ENCODE measurements around the gene TMEM176B. TPM values are rescaled to one million over a fixed set of nuclear protein-coding genes. Genes with fewer than 3 reads are reported as not detected.

TMEM176B gene
- total and polyA plus RNA-seq, 2 donors = 23.4 to 34.7 TPM

- 78% methylated on average over 4 of the region's 4 CpGs for WGBS
- no peak for DNase-seq (ENCODE audit: low read depth in 6 of 9, low spot score in 9 of 9)
- Histone ChIP-seq H3K9me3 (ENCODE audit: control insufficient read depth in 2 of 2, insufficient read depth in 1 of 2, low read length in 1 of 2) (no peaks in the 10 kb centered on the region), H3K27me3 (ENCODE audit: control insufficient read depth in 2 of 2, insufficient read depth in 1 of 2, low read length in 1 of 2) (no peaks in the 10 kb centered on the region), H3K36me3 (ENCODE audit: control insufficient read depth in 2 of 2, insufficient read depth in 2 of 2, low read length in 1 of 2) (no peaks in the 10 kb centered on the region), H3K4me3 (ENCODE audit: low read length in 2 of 2) (no peak overlapping the region), H3K4me1 (ENCODE audit: control insufficient read depth in 2 of 2, insufficient read depth in 2 of 2, low read length in 2 of 2) (no peaks in the 10 kb centered on the region), H3K27ac (ENCODE audit: low read depth in 1 of 2, low read length in 1 of 2) (no peak overlapping the region)
Measured at GRCh38 chr7:150842716-150843115, 42.6 kb upstream of the TMEM176B start.

GRCh38 chr7:150842018-150842417, 41.9 kb upstream of the TMEM176B start:
- Histone ChIP-seq H3K4me3 (ENCODE audit: low read length in 2 of 2) (no peak overlapping the region), H3K27ac (ENCODE audit: low read depth in 1 of 2, low read length in 1 of 2) (no peak overlapping the region), H3K9me3 (ENCODE audit: control insufficient read depth in 2 of 2, insufficient read depth in 1 of 2, low read length in 1 of 2) (no peaks in the 10 kb centered on the region), H3K27me3 (ENCODE audit: control insufficient read depth in 2 of 2, insufficient read depth in 1 of 2, low read length in 1 of 2) (no peaks in the 10 kb centered on the region), H3K36me3 (ENCODE audit: control insufficient read depth in 2 of 2, insufficient read depth in 2 of 2, low read length in 1 of 2) (no peaks in the 10 kb centered on the region), H3K4me1 (ENCODE audit: control insufficient read depth in 2 of 2, insufficient read depth in 2 of 2, low read length in 2 of 2) (no peaks in the 10 kb centered on the region)
- no peak for DNase-seq (ENCODE audit: low read depth in 6 of 9, low spot score in 9 of 9)
- 97% methylated on average over 3 of the region's 3 CpGs for WGBS

- no peak overlapping the region for H3K4me3 ChIP-seq (ENCODE audit: low read length in 2 of 2)
- H3K27ac ChIP-seq (ENCODE audit: low read depth in 1 of 2, low read length in 1 of 2) = no peak overlapping the region
- peaks cover 0 to 3% of the 10 kb centered on the region in 2 donors for H3K27me3 ChIP-seq (ENCODE audit: control insufficient read depth in 2 of 2, insufficient read depth in 1 of 2, low read length in 1 of 2)
- no peaks in the 10 kb centered on the region for H3K36me3 ChIP-seq (ENCODE audit: control insufficient read depth in 2 of 2, insufficient read depth in 2 of 2, low read length in 1 of 2)
- WGBS = 94% methylated on average over 7 of the region's 7 CpGs
- no peaks in the 10 kb centered on the region for H3K9me3 ChIP-seq (ENCODE audit: control insufficient read depth in 2 of 2, insufficient read depth in 1 of 2, low read length in 1 of 2)
- no peaks in the 10 kb centered on the region for H3K4me1 ChIP-seq (ENCODE audit: control insufficient read depth in 2 of 2, insufficient read depth in 2 of 2, low read length in 2 of 2)
- no peak for DNase-seq (ENCODE audit: low read depth in 6 of 9, low spot score in 9 of 9)
Measured at GRCh38 chr7:150838965-150839650, 38.9 kb upstream of the TMEM176B start.

GRCh38 chr7:150835702-150836280, 35.6 kb upstream of the TMEM176B start:
- no peaks in the 10 kb centered on the region for H3K4me1 ChIP-seq (ENCODE audit: control insufficient read depth in 2 of 2, insufficient read depth in 2 of 2, low read length in 2 of 2)
- H3K27me3 ChIP-seq (ENCODE audit: control insufficient read depth in 2 of 2, insufficient read depth in 1 of 2, low read length in 1 of 2) = peaks cover 0 to 6% of the 10 kb centered on the region in 2 donors
- H3K9me3 ChIP-seq (ENCODE audit: control insufficient read depth in 2 of 2, insufficient read depth in 1 of 2, low read length in 1 of 2) = no peaks in the 10 kb centered on the region
- H3K27ac ChIP-seq (ENCODE audit: low read depth in 1 of 2, low read length in 1 of 2) = no peak overlapping the region
- no peak for DNase-seq (ENCODE audit: low read depth in 6 of 9, low spot score in 9 of 9)
- no peak overlapping the region for H3K4me3 ChIP-seq (ENCODE audit: low read length in 2 of 2)
- WGBS = 92% methylated on average over 6 of the region's 6 CpGs
- no peaks in the 10 kb centered on the region for H3K36me3 ChIP-seq (ENCODE audit: control insufficient read depth in 2 of 2, insufficient read depth in 2 of 2, low read length in 1 of 2)

GRCh38 chr7:150835019-150835418, 34.9 kb upstream of the TMEM176B start:
- Histone ChIP-seq H3K4me3 (ENCODE audit: low read length in 2 of 2) (no peak overlapping the region), H3K27me3 (ENCODE audit: control insufficient read depth in 2 of 2, insufficient read depth in 1 of 2, low read length in 1 of 2) (peaks cover 0 to 6% of the 10 kb centered on the region in 2 donors), H3K4me1 (ENCODE audit: control insufficient read depth in 2 of 2, insufficient read depth in 2 of 2, low read length in 2 of 2) (no peaks in the 10 kb centered on the region), H3K9me3 (ENCODE audit: control insufficient read depth in 2 of 2, insufficient read depth in 1 of 2, low read length in 1 of 2) (no peaks in the 10 kb centered on the region), H3K27ac (ENCODE audit: low read depth in 1 of 2, low read length in 1 of 2) (no peak overlapping the region), H3K36me3 (ENCODE audit: control insufficient read depth in 2 of 2, insufficient read depth in 2 of 2, low read length in 1 of 2) (no peaks in the 10 kb centered on the region)
- no peak for DNase-seq (ENCODE audit: low read depth in 6 of 9, low spot score in 9 of 9)
- WGBS = 96% methylated on average over 1 of the region's 1 CpG

- no peaks in the 10 kb centered on the region for H3K9me3 ChIP-seq (ENCODE audit: control insufficient read depth in 2 of 2, insufficient read depth in 1 of 2, low read length in 1 of 2)
- H3K4me1 ChIP-seq (ENCODE audit: control insufficient read depth in 2 of 2, insufficient read depth in 2 of 2, low read length in 2 of 2) = no peaks in the 10 kb centered on the region
- WGBS = 96% methylated on average over 1 of the region's 1 CpG
- no peak overlapping the region for H3K27ac ChIP-seq (ENCODE audit: low read depth in 1 of 2, low read length in 1 of 2)
- no peaks in the 10 kb centered on the region for H3K36me3 ChIP-seq (ENCODE audit: control insufficient read depth in 2 of 2, insufficient read depth in 2 of 2, low read length in 1 of 2)
- H3K4me3 ChIP-seq (ENCODE audit: low read length in 2 of 2) = no peak overlapping the region
- H3K27me3 ChIP-seq (ENCODE audit: control insufficient read depth in 2 of 2, insufficient read depth in 1 of 2, low read length in 1 of 2) = peaks cover 0 to 6% of the 10 kb centered on the region in 2 donors
- DNase-seq (ENCODE audit: low read depth in 6 of 9, low spot score in 9 of 9) = no peak
Measured at GRCh38 chr7:150831851-150832250, 31.7 kb upstream of the TMEM176B start.

GRCh38 chr7:150830937-150831336, 30.8 kb upstream of the TMEM176B start:
- H3K9me3 ChIP-seq (ENCODE audit: control insufficient read depth in 2 of 2, insufficient read depth in 1 of 2, low read length in 1 of 2) = no peaks in the 10 kb centered on the region
- no peaks in the 10 kb centered on the region for H3K4me1 ChIP-seq (ENCODE audit: control insufficient read depth in 2 of 2, insufficient read depth in 2 of 2, low read length in 2 of 2)
- 93% methylated on average over 1 of the region's 1 CpG for WGBS
- H3K27me3 ChIP-seq (ENCODE audit: control insufficient read depth in 2 of 2, insufficient read depth in 1 of 2, low read length in 1 of 2) = peaks cover 0 to 11% of the 10 kb centered on the region in 2 donors
- H3K36me3 ChIP-seq (ENCODE audit: control insufficient read depth in 2 of 2, insufficient read depth in 2 of 2, low read length in 1 of 2) = no peaks in the 10 kb centered on the region
- H3K4me3 ChIP-seq (ENCODE audit: low read length in 2 of 2) = no peak overlapping the region
- no peak for DNase-seq (ENCODE audit: low read depth in 6 of 9, low spot score in 9 of 9)
- H3K27ac ChIP-seq (ENCODE audit: low read depth in 1 of 2, low read length in 1 of 2) = no peak overlapping the region

- Histone ChIP-seq H3K9me3 (ENCODE audit: control insufficient read depth in 2 of 2, insufficient read depth in 1 of 2, low read length in 1 of 2) (no peaks in the 10 kb centered on the region), H3K27me3 (ENCODE audit: control insufficient read depth in 2 of 2, insufficient read depth in 1 of 2, low read length in 1 of 2) (peaks cover 0 to 9% of the 10 kb centered on the region in 2 donors), H3K4me3 (ENCODE audit: low read length in 2 of 2) (no peak overlapping the region), H3K36me3 (ENCODE audit: control insufficient read depth in 2 of 2, insufficient read depth in 2 of 2, low read length in 1 of 2) (no peaks in the 10 kb centered on the region), H3K27ac (ENCODE audit: low read depth in 1 of 2, low read length in 1 of 2) (no peak overlapping the region), H3K4me1 (ENCODE audit: control insufficient read depth in 2 of 2, insufficient read depth in 2 of 2, low read length in 2 of 2) (no peaks in the 10 kb centered on the region)
- no peak for DNase-seq (ENCODE audit: low read depth in 6 of 9, low spot score in 9 of 9)
- WGBS = 95% methylated on average over 1 of the region's 1 CpG
Measured at GRCh38 chr7:150829426-150829825, 29.3 kb upstream of the TMEM176B start.

- WGBS = 97% methylated on average over 2 of the region's 2 CpGs
- Histone ChIP-seq H3K27me3 (ENCODE audit: control insufficient read depth in 2 of 2, insufficient read depth in 1 of 2, low read length in 1 of 2) (peaks cover 0 to 9% of the 10 kb centered on the region in 2 donors), H3K27ac (ENCODE audit: low read depth in 1 of 2, low read length in 1 of 2) (no peak overlapping the region), H3K36me3 (ENCODE audit: control insufficient read depth in 2 of 2, insufficient read depth in 2 of 2, low read length in 1 of 2) (no peaks in the 10 kb centered on the region), H3K9me3 (ENCODE audit: control insufficient read depth in 2 of 2, insufficient read depth in 1 of 2, low read length in 1 of 2) (no peaks in the 10 kb centered on the region), H3K4me3 (ENCODE audit: low read length in 2 of 2) (no peak overlapping the region), H3K4me1 (ENCODE audit: control insufficient read depth in 2 of 2, insufficient read depth in 2 of 2, low read length in 2 of 2) (no peaks in the 10 kb centered on the region)
- no peak for DNase-seq (ENCODE audit: low read depth in 6 of 9, low spot score in 9 of 9)
Measured at GRCh38 chr7:150828384-150828783, 28.2 kb upstream of the TMEM176B start.
